Spleen (tissue), 7 donors: Measurements from ENCODE around the gene SLC6A13.

ENCODE experiments used
- POLR2A ChIP-seq, 3 donors: fragments of 450-650 bp; IDR thresholded peaks; one replicate each; pipeline ENCODE4 v1.5.1; 2017; ENCODE audit warnings: antibody characterized with exemption in 3 of 3, mild to moderate bottlenecking in 1 of 3
- TF ChIP-seq, protein P1 (sequence below), 11 experiments: fragments of 200-600 bp in 7 of 11; fragments of 450-650 bp in 4 of 11; sonication (generic) in 4 of 11; IDR thresholded peaks in 8 of 11; conservative IDR thresholded peaks in 3 of 11; 1 replicate in 7 of 11; 2 replicates in 4 of 11; pipeline versions ENCODE4 v1.4.0 to v1.8.0; 2016 to 2021; ENCODE audit warnings: antibody characterized with exemption in 11 of 11, inconsistent platforms in 4 of 11, mild to moderate bottlenecking in 1 of 11
- donor health status: DM: no; HTN: no; CAD: no; lungs with moderate emphysema.
- donor health status: DM: no; HTN: no; CAD: no.
- donor health status: DM: no; HTN: no; CAD: no.

DNA sequence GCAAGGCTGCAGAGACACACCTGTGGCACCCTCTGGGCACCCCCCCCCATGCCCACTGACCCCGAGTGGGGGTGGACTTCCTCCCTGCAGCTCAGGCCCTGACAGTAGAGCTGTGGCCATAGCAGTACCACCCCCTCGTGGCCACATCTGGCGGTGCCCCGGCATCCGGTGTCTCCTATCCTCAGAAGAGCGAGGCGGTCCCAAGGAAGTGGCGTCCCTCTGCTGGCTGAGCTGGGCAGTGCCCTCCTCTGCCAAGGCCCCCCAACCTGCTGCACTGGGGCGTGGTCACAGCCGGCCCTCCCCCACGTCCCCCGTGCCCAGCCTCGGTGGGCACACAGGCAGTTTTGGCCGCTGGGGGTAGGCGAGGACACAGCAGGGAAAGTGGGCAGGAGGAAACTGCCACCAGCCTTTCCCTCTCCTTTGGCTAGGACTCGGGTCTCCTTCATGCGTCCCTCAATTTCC is 42.7 kb downstream of the SLC6A13 start:
- TF ChIP-seq POLR2A (IDR thresholded peaks at IDR 0.05) = no peak
- TF ChIP-seq, protein P1, sequence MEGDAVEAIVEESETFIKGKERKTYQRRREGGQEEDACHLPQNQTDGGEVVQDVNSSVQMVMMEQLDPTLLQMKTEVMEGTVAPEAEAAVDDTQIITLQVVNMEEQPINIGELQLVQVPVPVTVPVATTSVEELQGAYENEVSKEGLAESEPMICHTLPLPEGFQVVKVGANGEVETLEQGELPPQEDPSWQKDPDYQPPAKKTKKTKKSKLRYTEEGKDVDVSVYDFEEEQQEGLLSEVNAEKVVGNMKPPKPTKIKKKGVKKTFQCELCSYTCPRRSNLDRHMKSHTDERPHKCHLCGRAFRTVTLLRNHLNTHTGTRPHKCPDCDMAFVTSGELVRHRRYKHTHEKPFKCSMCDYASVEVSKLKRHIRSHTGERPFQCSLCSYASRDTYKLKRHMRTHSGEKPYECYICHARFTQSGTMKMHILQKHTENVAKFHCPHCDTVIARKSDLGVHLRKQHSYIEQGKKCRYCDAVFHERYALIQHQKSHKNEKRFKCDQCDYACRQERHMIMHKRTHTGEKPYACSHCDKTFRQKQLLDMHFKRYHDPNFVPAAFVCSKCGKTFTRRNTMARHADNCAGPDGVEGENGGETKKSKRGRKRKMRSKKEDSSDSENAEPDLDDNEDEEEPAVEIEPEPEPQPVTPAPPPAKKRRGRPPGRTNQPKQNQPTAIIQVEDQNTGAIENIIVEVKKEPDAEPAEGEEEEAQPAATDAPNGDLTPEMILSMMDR (IDR thresholded peaks at IDR 0.05 in 8 of 11, conservative IDR thresholded peaks at IDR 0.05 in 3 of 11) = peak; percentile 17 to 81 (median 58)
